Measurements from ENCODE around the gene ANKRD36C.
A peak's percentile ranks its signal among the peaks of the same experiment; 100 is the strongest.
"Not testable (repeated sequence)": the region's sequence is repeated elsewhere in the genome, so short reads cannot be mapped to it uniquely, and the experiment has no call there.

ANKRD36C gene

GRCh38 chr2:96012792-96013264 is 21.2 kb upstream of the ANKRD36C start:
- H3K4me3 ChIP-seq (ENCODE audit: low read depth, low read length); DNase-seq (ENCODE audit: low read depth): not testable (repeated sequence)

GRCh38 chr2:96012086-96012791 is 20.6 kb upstream of the ANKRD36C start:
- DNase-seq (ENCODE audit: low read depth): not testable (repeated sequence)

GRCh38 chr2:96011129-96011455 is 19.5 kb upstream of the ANKRD36C start:
- peak; percentile 22 for DNase-seq (ENCODE audit: low read depth)
- peak; percentile 15 for TF ChIP-seq CTCF (IDR thresholded peaks at IDR 0.05; ENCODE audit: insufficient read depth, low read depth, low read length, missing control alignments)
- peak overlapping the region; percentile 47 for H3K4me3 ChIP-seq (ENCODE audit: low read depth, low read length)

More at GRCh38 chr2:96012086-96012791, 20.6 kb upstream of the ANKRD36C start:
- not testable (repeated sequence) for H3K4me3 ChIP-seq (ENCODE audit: low read depth, low read length)

GRCh38 chr2:96010320-96011128 is 18.9 kb upstream of the ANKRD36C start:
- DNase-seq (ENCODE audit: low read depth): peak; percentile 87
- peak overlapping the region; percentile 58 for H3K4me3 ChIP-seq (ENCODE audit: low read depth, low read length)

GRCh38 chr2:96009833-96010232 is 18.2 kb upstream of the ANKRD36C start:
- DNase-seq (ENCODE audit: low read depth): not testable (repeated sequence)
- H3K4me3 ChIP-seq (ENCODE audit: low read depth, low read length): peak overlapping the region; percentile 58

- DNase-seq (ENCODE audit: low read depth); H3K4me3 ChIP-seq (ENCODE audit: low read depth, low read length): not testable (repeated sequence)
These were observed 16.4 kb upstream of the ANKRD36C start for GRCh38 chr2:96008051-96008450.

GRCh38 chr2:96006248-96006647 is 14.6 kb upstream of the ANKRD36C start:
- not testable (repeated sequence) for DNase-seq (ENCODE audit: low read depth); H3K4me3 ChIP-seq (ENCODE audit: low read depth, low read length)

- DNase-seq (ENCODE audit: low read depth): peak; percentile 39
- peak overlapping the region; percentile 53 for H3K4me3 ChIP-seq (ENCODE audit: low read depth, low read length)
- peak; percentile 54 for TF ChIP-seq CTCF (IDR thresholded peaks at IDR 0.05; ENCODE audit: insufficient read depth, low read depth, low read length, missing control alignments)
These were observed 1.1 kb upstream of the ANKRD36C start for GRCh38 chr2:95992520-95993272.

- DNase-seq (ENCODE audit: low read depth): not testable (repeated sequence)
- H3K4me3 ChIP-seq (ENCODE audit: low read depth, low read length): peak overlapping the region; percentile 53
These were observed 478 bp upstream of the ANKRD36C start for GRCh38 chr2:95992102-95992501.

- peak overlapping the region; percentile 49 for H3K4me3 ChIP-seq (ENCODE audit: low read depth, low read length)
- not testable (repeated sequence) for DNase-seq (ENCODE audit: low read depth)
These were observed 740 bp downstream of the ANKRD36C start for GRCh38 chr2:95990884-95991283.

GRCh38 chr2:95951662-95952061 is 40.0 kb downstream of the ANKRD36C start:
- DNase-seq (ENCODE audit: low read depth); H3K4me3 ChIP-seq (ENCODE audit: low read depth, low read length): not testable (repeated sequence)

GRCh38 chr2:95948039-95948438 is 43.6 kb downstream of the ANKRD36C start:
- H3K4me3 ChIP-seq (ENCODE audit: low read depth, low read length); DNase-seq (ENCODE audit: low read depth): not testable (repeated sequence)

- H3K4me3 ChIP-seq (ENCODE audit: low read depth, low read length); DNase-seq (ENCODE audit: low read depth): not testable (repeated sequence)
These were observed 51.7 kb downstream of the ANKRD36C start for GRCh38 chr2:95939947-95940346.

GRCh38 chr2:95930740-95931139 is 60.9 kb downstream of the ANKRD36C start:
- DNase-seq (ENCODE audit: low read depth): peak; percentile 0

GRCh38 chr2:95917007-95917406 is 74.6 kb downstream of the ANKRD36C start:
- DNase-seq (ENCODE audit: low read depth); H3K4me3 ChIP-seq (ENCODE audit: low read depth, low read length): not testable (repeated sequence)

More at GRCh38 chr2:95930740-95931139, 60.9 kb downstream of the ANKRD36C start:
- not testable (repeated sequence) for H3K4me3 ChIP-seq (ENCODE audit: low read depth, low read length)

GRCh38 chr2:95915131-95915530 is 76.5 kb downstream of the ANKRD36C start:
- not testable (repeated sequence) for H3K4me3 ChIP-seq (ENCODE audit: low read depth, low read length); DNase-seq (ENCODE audit: low read depth)
